Body of pancreas (tissue), 4 donors: Measurements from ENCODE around the gene PPP1R1B. TPM values are rescaled to one million over a fixed set of nuclear protein-coding genes. Genes with fewer than 3 reads are reported as not detected.
A peak's percentile ranks its signal among the peaks of the same experiment; 100 is the strongest.

Experiments
- ATAC-seq: fragments of 150-250 bp; one replicate; pipeline ENCODE4 v1.9.1; 2016
- DNase-seq, 4 donors: peaks; one replicate each; pipeline ENCODE4 v3.0.0-alpha.2; 2019
- H3K27ac ChIP-seq, 4 donors: fragments of 200-600 bp; sonication (generic); 1 replicate in 3 of 4; 2 replicates in 1 of 4; pipeline versions ENCODE4 v1.5.1 to v1.6.1; 2016 to 2019; ENCODE audit warnings: mild to moderate bottlenecking in 1 of 4, mixed read lengths in 1 of 4, moderate library complexity in 1 of 4
- H3K27me3 ChIP-seq, 2 donors: fragments of 200-600 bp; sonication (generic); one replicate each; pipeline ENCODE4 v1.6.0; 2016; ENCODE audit warnings: mild to moderate bottlenecking in 1 of 2
- H3K36me3 ChIP-seq, 2 donors: fragments of 200-600 bp; sonication (generic); replicated peaks in 1 of 2; 2 replicates each; pipeline ENCODE4 v1.5.1; 2016; ENCODE audit warnings: low read depth in 2 of 2; ENCODE audit not compliant: insufficient read depth in 1 of 2
- H3K4me1 ChIP-seq: fragments of 200-600 bp; sonication (generic); one replicate; pipeline ENCODE4 v1.6.0; 2016
- H3K4me3 ChIP-seq, 2 donors: fragments of 200-600 bp; sonication (generic); 1 replicate in 1 of 2; 2 replicates in 1 of 2; pipeline ENCODE4 v1.5.1; 2016 to 2019
- H3K9me3 ChIP-seq, 3 donors: fragments of 200-600 bp; sonication (generic); 1 replicate in 2 of 3; 2 replicates in 1 of 3; pipeline ENCODE4 v1.5.1; 2016
- POLR2A ChIP-seq, 3 donors: fragments of 450-650 bp; IDR thresholded peaks; one replicate each; pipeline ENCODE4 v1.6.1; 2016; ENCODE audit warnings: antibody characterized with exemption in 3 of 3, mild to moderate bottlenecking in 2 of 3
- WGBS, 2 donors: methylation state at CpG; one replicate each; pipeline ENCODE4 v1.1.5; 2017; 5-methylcytosine and 5-hydroxymethylcytosine counted together
- intact Hi-C: fragments of 100-400 bp; cut with DNase I; formaldehyde crosslinking; loops from one replicate; pipeline ENCODE4 v1.15.1; 2023
- total RNA-seq, 2 donors: library from RNA; depleted of rRNA; stranded (reverse); fragments of >200 nt; gene quantifications; one replicate each; pipeline ENCODE4 v1.1.0, GENCODE V29; 2016
- TF ChIP-seq, protein P1 (sequence below), 7 experiments: fragments of 450-650 bp in 4 of 7; fragments of 200-600 bp in 3 of 7; sonication (generic) in 3 of 7; IDR thresholded peaks; one replicate each; pipeline ENCODE4 v1.5.1; 2016 to 2019; ENCODE audit warnings: antibody characterized with exemption in 7 of 7

The PPP1R1B gene
- total RNA-seq, 2 donors from 2014 or later: 38.4 to 75.8 TPM

DNA sequence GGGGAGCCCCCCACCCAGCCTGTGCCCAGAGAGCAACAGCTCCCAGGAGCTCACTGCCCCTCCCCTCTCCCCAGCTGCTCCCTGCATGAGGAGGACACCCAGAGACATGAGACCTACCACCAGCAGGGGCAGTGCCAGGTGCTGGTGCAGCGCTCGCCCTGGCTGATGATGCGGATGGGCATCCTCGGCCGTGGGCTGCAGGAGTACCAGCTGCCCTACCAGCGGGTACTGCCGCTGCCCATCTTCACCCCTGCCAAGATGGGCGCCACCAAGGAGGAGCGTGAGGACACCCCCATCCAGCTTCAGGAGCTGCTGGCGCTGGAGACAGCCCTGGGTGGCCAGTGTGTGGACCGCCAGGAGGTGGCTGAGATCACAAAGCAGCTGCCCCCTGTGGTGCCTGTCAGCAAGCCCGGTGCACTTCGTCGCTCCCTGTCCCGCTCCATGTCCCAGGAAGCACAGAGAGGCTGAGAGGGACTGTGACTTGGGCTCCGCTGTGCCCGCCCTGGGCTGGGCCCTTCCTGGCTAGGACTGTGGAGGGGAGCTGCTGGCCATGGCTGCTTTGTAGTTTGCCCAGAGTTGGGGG lies 39.0 kb downstream of the PPP1R1B start:
- Histone ChIP-seq H3K36me3 (peaks cover 0 to 2% of the 10 kb centered on the region in 2 donors), H3K4me1 (peaks cover 24% of the 10 kb centered on the region), H3K27ac (no peak overlapping the region), H3K4me3 (no peak overlapping the region), H3K9me3 (no peaks in the 10 kb centered on the region), H3K27me3 (no peaks in the 10 kb centered on the region)
- ATAC-seq: no peak
- DNase-seq: peak in 1 of 4 donors; percentile 31
- intact Hi-C loops: no loop called here
- 44% methylated on average over 17 of the region's 17 CpGs; no CpG with 5 or more reads in 1 of the 2 donors for WGBS, 2 donors
- no peak for TF ChIP-seq POLR2A (IDR thresholded peaks at IDR 0.05)
- TF ChIP-seq, protein P1, sequence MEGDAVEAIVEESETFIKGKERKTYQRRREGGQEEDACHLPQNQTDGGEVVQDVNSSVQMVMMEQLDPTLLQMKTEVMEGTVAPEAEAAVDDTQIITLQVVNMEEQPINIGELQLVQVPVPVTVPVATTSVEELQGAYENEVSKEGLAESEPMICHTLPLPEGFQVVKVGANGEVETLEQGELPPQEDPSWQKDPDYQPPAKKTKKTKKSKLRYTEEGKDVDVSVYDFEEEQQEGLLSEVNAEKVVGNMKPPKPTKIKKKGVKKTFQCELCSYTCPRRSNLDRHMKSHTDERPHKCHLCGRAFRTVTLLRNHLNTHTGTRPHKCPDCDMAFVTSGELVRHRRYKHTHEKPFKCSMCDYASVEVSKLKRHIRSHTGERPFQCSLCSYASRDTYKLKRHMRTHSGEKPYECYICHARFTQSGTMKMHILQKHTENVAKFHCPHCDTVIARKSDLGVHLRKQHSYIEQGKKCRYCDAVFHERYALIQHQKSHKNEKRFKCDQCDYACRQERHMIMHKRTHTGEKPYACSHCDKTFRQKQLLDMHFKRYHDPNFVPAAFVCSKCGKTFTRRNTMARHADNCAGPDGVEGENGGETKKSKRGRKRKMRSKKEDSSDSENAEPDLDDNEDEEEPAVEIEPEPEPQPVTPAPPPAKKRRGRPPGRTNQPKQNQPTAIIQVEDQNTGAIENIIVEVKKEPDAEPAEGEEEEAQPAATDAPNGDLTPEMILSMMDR (IDR thresholded peaks at IDR 0.05): peak in 3 of 7 experiments; percentile 6 to 10 (median 6)

DNA sequence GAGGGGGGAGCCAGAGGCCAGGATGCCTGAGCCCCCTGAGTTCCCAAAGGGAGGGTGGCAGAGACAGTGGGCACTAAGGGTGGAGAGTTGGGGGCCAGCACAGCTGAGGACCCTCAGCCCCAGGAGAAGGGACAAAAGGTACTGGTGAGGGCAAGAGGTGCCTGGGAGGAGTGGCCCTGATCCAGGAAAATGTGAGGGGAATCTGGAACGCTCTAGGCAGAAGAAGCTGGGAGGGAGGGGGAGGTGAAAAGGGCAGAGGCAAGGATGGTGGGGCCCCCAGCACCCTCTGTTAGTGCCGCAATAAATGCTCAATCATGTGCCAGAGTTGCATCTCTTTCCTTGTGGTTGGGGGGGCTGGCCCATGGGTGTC lies 39.5 kb downstream of the PPP1R1B start:
- no peak for DNase-seq
- 32 to 53% methylated on average over 2 of the region's 2 CpGs for WGBS, 2 donors
- H3K36me3 ChIP-seq: no peaks in the 10 kb centered on the region
- no peaks in the 10 kb centered on the region for H3K9me3 ChIP-seq
- H3K27ac ChIP-seq: no peak overlapping the region
- H3K27me3 ChIP-seq: no peaks in the 10 kb centered on the region
- ATAC-seq: no peak
- no peak overlapping the region for H3K4me3 ChIP-seq
- intact Hi-C loops: no loop called here
- H3K4me1 ChIP-seq: peaks cover 25% of the 10 kb centered on the region
- TF ChIP-seq POLR2A (IDR thresholded peaks at IDR 0.05): no peak
- TF ChIP-seq, protein P1 (IDR thresholded peaks at IDR 0.05): no peak

DNA sequence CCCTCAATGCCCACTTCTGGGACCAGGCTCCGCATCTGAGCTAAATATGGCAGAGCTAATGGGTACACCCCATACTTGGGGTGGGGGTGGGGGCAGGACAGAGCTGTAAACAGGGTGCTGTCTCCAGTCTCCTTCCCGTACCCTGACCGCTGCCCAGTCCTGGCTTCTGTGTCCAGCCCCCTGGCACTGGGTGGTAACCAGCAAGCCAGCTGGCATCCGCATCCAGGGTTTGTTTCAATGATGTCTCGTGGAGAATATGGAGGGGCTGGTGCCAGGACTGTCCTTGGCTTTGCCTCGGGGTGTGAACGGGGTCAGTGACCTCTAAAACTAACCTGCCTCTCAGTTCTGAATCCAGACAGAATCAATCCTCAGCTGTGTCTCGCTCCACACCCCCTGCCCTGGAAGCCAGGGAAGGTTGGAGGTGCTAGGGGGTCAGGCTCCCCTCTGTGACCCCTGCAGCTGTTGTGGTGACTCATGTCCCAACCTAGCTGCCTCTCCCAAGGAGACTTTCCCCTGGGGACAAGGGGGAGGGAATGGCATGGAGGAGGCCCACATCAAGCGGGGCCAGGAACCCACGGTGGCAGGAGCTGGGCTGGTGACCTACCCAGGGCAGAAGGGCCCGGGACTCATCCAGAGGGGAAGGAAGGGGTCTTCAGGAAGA lies 40.0 kb downstream of the PPP1R1B start:
- Histone ChIP-seq H3K4me3 (no peak overlapping the region), H3K4me1 (peaks cover 30% of the 10 kb centered on the region), H3K36me3 (no peaks in the 10 kb centered on the region), H3K27me3 (no peaks in the 10 kb centered on the region), H3K27ac (no peak overlapping the region), H3K9me3 (no peaks in the 10 kb centered on the region)
- WGBS, 2 donors: 43 to 52% methylated on average over 8 to 11 of the region's 11 CpGs
- intact Hi-C loops: no loop called here
- DNase-seq: no peak
- ATAC-seq: no peak
- TF ChIP-seq POLR2A (IDR thresholded peaks at IDR 0.05): no peak

DNA sequence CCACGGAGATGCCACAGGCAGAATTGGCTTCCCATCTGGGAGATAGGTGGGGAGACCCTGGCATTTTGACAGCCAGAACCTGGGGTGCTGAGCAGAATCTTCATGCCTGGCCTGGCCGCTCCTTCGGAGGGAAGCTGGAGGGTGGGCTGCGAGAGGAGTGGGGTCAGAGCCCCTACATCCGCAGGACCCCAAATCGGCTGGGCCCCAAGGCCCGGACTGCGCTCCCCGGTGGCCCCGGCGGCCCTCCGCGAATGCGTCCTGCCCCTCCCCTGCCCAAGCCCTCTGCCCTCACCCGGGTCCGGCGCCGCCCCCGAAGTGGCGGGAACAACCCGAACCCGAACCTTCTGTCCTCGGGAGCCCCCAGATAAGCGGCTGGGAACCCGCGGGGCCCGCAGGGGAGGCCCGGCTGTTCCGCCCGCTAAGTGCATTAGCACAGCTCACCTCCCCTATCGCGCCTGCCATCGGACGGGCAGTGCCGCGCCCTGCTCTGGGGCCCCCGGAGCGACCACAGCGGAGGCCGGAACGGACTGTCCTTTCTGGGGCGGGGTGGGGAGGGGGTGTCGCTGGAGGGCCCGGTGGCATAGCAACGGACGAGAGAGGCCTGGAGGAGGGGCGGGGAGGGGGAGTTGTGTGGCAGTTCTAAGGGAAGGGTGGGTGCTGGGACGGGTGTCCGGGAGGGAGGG lies 40.7 kb downstream of the PPP1R1B start:
- H3K4me1 ChIP-seq: peaks cover 36% of the 10 kb centered on the region
- ATAC-seq: no peak
- DNase-seq: peak in 2 of 4 donors; percentile 33 to 42
- no peaks in the 10 kb centered on the region for H3K27me3 ChIP-seq
- no peak overlapping the region for H3K27ac ChIP-seq
- H3K9me3 ChIP-seq: no peaks in the 10 kb centered on the region
- H3K36me3 ChIP-seq: no peaks in the 10 kb centered on the region
- H3K4me3 ChIP-seq: no peak overlapping the region
- intact Hi-C loops: no loop called here
- 16 to 22% methylated on average over 13 to 15 of the region's 49 CpGs for WGBS, 2 donors
- TF ChIP-seq POLR2A (IDR thresholded peaks at IDR 0.05): no peak
- TF ChIP-seq, protein P1 (IDR thresholded peaks at IDR 0.05): no peak
